Thymus (tissue), 11 donors: ENCODE data around the gene PIEZO1. TPM values are rescaled to one million over a fixed set of nuclear protein-coding genes. Genes with fewer than 3 reads are reported as not detected.

ENCODE experiments used
- DNase-seq, 9 donors: peaks; one replicate each; pipeline ENCODE4 v3.0.0-alpha.2; 2013; ENCODE audit warnings: low spot score in 9 of 9, low read depth in 6 of 9, missing footprints in 1 of 9
- H3K27ac ChIP-seq, 2 donors: one replicate each; pipeline ENCODE4 v1.5.1; 2013; ENCODE audit warnings: control low read depth in 1 of 2, low read depth in 1 of 2, low read length in 1 of 2, mild to moderate bottlenecking in 1 of 2, moderate library complexity in 1 of 2
- H3K27me3 ChIP-seq, 2 donors: one replicate each; pipeline ENCODE4 v1.5.1; 2013; ENCODE audit warnings: low read length in 1 of 2; ENCODE audit not compliant: control insufficient read depth in 2 of 2, insufficient read depth in 1 of 2
- H3K36me3 ChIP-seq, 2 donors: one replicate each; pipeline ENCODE4 v1.5.1; 2013; ENCODE audit warnings: low read length in 1 of 2, mild to moderate bottlenecking in 1 of 2, moderate library complexity in 1 of 2; ENCODE audit not compliant: control insufficient read depth in 2 of 2, insufficient read depth in 2 of 2
- H3K4me1 ChIP-seq, 2 donors: one replicate each; pipeline ENCODE4 v1.5.1; 2013; ENCODE audit warnings: low read length in 2 of 2; ENCODE audit not compliant: control insufficient read depth in 2 of 2, insufficient read depth in 2 of 2
- H3K4me3 ChIP-seq, 2 donors: one replicate each; pipeline ENCODE4 v1.5.1; 2013; ENCODE audit warnings: low read length in 2 of 2, control low read depth in 1 of 2, mild to moderate bottlenecking in 1 of 2
- H3K9me3 ChIP-seq, 2 donors: one replicate each; pipeline ENCODE4 v1.5.1; 2013; ENCODE audit warnings: low read length in 1 of 2, mild to moderate bottlenecking in 1 of 2; ENCODE audit not compliant: control insufficient read depth in 2 of 2, insufficient read depth in 1 of 2
- WGBS: extraction: QIAGEN DNeasy Blood & Tissue Kit; methylation state at CpG from one replicate; pipeline ENCODE4 v1.1.7; 2013; 5-methylcytosine and 5-hydroxymethylcytosine counted together
- polyA plus RNA-seq: library from polyadenylated mRNA; stranded (reverse); fragments of 200-250 nt; gene quantifications from one replicate; pipeline ENCODE4 v1.2.3, GENCODE V29; 2013
- total RNA-seq: library from RNA; stranded (reverse); fragments of 120-200 nt; gene quantifications from one replicate; pipeline ENCODE4 v1.2.4, GENCODE V29; 2013
- donor health status: healthy.

Gene PIEZO1
- total and polyA plus RNA-seq, 2 donors: 25.2 to 115 TPM

DNA sequence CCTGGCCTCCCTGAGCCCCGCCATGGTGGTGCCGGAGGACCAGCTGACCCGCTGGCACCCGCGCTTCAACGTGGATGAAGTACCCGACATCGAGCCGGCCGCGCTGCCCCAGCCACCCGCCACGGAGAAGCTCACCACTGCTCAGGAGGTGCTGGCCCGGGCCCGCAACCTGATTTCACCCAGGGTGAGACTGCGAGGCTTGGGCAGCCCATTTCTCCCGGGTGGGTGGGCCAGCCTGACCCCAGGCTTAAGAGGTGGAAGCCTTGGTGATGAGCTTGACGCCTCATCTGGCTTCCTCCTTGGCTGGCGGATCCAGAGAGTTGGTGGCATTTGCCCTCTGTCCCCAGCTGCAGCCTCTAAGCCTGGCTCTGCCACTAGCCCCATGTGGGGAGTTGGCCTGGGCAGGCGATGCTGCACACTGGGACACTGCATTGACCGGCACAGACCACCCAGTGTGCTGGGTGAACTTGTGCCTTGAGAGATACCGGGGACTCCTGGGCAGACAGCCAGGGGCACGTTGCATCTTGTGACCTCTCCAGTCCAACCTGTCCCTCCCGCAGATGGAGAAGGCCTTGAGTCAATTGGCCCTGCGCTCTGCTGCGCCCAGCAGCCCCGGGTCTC lies 21.6 kb upstream of the PIEZO1 start:
- WGBS: 97% methylated on average over 27 of the region's 27 CpGs
- DNase-seq: no peak

DNA sequence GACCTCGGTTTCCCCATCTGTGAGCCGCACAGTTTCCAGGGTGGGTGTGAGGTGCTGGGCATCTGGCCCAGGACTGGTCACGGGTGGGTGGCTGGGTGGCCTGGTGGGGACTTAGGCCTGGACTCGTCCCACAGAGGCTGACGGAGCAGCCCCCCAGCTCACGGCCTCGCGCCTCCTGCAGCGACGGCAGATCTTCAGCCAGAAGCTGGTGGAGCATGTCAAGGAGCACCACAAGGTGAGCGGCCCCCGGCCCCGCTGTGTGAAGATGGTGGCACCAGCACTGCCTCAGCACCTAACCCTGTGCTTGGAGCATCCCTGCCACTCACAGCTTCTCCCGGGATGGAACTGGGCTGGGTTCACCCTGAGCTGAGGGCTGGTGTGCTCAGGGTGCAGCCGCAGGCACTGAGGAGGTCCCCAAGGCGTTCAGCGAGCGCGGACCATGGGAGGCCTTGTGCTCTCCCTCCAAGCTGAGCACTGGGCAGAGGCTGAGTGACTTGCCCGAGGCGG lies 20.9 kb upstream of the PIEZO1 start:
- no peak for DNase-seq
- no peaks in the 10 kb centered on the region for H3K27me3 ChIP-seq
- H3K4me3 ChIP-seq: no peak overlapping the region
- no peak overlapping the region for H3K27ac ChIP-seq
- peaks cover 0 to 4% of the 10 kb centered on the region in 2 donors for H3K9me3 ChIP-seq
- 95% methylated on average over 21 of the region's 21 CpGs for WGBS
- peaks cover 25 to 52% of the 10 kb centered on the region in 2 donors for H3K4me1 ChIP-seq
- peaks cover 48 to 61% of the 10 kb centered on the region in 2 donors for H3K36me3 ChIP-seq

More for the DNA sequence above, 21.6 kb upstream of the PIEZO1 start:
- Histone ChIP-seq H3K4me3 (no peak overlapping the region), H3K27ac (no peak overlapping the region), H3K9me3 (peaks cover 0 to 4% of the 10 kb centered on the region in 2 donors), H3K27me3 (no peaks in the 10 kb centered on the region), H3K4me1 (peaks cover 25 to 48% of the 10 kb centered on the region in 2 donors), H3K36me3 (peaks cover 48 to 58% of the 10 kb centered on the region in 2 donors)

DNA sequence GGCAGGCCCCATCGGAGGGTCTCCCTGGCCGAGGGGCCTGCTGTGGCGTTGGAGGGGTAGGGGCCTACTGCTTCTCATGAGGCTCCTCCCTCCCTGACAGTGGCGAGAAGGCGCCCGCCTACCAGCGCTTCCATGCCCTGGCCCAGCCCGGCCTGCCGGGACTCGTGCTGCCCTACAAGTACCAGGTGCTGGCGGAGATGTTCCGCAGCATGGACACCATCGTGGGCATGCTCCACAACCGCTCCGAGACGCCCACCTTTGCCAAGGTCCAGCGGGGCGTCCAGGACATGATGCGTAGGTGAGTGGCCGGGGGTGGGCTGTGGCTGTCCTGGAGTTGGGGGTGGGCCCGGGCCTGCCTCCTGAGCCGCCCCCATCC lies 20.3 kb upstream of the PIEZO1 start:
- Histone ChIP-seq H3K9me3 (peaks cover 0 to 4% of the 10 kb centered on the region in 2 donors), H3K4me1 (peaks cover 20 to 52% of the 10 kb centered on the region in 2 donors), H3K27ac (no peak overlapping the region), H3K4me3 (peak overlapping the region in 1 of 2 donors; percentile 75), H3K27me3 (no peaks in the 10 kb centered on the region), H3K36me3 (peaks cover 48 to 61% of the 10 kb centered on the region in 2 donors)
- WGBS: 95% methylated on average over 22 of the region's 22 CpGs
- no peak for DNase-seq

- Histone ChIP-seq H3K27ac (peak overlapping the region in 1 of 2 donors; percentile 24), H3K4me1 (peaks cover 20 to 52% of the 10 kb centered on the region in 2 donors), H3K9me3 (peaks cover 0 to 4% of the 10 kb centered on the region in 2 donors), H3K36me3 (peaks cover 44 to 55% of the 10 kb centered on the region in 2 donors), H3K4me3 (peak overlapping the region; percentile 75 to 86), H3K27me3 (no peaks in the 10 kb centered on the region)
- 51% methylated on average over 39 of the region's 39 CpGs for WGBS
- DNase-seq: peak in 1 of 9 donors; percentile 6
These were observed 19.7 kb upstream of the PIEZO1 start for GRCh38 chr16:88804552-88805339.

- Histone ChIP-seq H3K4me3 (peak overlapping the region; percentile 75 to 86), H3K4me1 (peaks cover 25 to 53% of the 10 kb centered on the region in 2 donors), H3K27ac (peak overlapping the region in 1 of 2 donors; percentile 24), H3K36me3 (peaks cover 39 to 49% of the 10 kb centered on the region in 2 donors), H3K9me3 (peaks cover 0 to 10% of the 10 kb centered on the region in 2 donors), H3K27me3 (no peaks in the 10 kb centered on the region)
- 2% methylated on average over 16 of the region's 16 CpGs for WGBS
- peak in 1 of 9 donors; percentile 33 for DNase-seq
These were observed 19.1 kb upstream of the PIEZO1 start for GRCh38 chr16:88804173-88804551.

GRCh38 chr16:88803264-88803987 lies 18.4 kb upstream of the PIEZO1 start, which contains the start of gene CDT1:
Gene CDT1 (plus strand): TSS chr16:88803789. CDS start chr16:88803832, 43 bp downstream.
- DNase-seq: peak in 6 of 9 donors; percentile 68 to 92 (median 82)
- H3K4me1 ChIP-seq: peaks cover 30 to 60% of the 10 kb centered on the region in 2 donors

DNA sequence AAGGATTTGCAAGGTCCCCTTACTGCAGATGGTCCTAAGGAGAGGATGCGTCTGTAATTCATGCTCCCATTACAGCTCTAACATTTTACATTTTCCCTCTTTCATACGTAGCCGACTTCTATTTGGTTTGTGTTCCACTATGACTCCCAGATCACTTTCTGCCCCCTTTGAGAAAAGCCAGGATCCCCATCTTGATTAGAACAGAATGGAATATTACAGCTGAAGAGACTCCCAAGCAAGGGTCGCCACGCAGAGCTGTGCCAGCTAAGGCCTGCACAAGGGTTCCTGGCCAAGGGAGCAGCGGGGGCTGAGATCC lies 15.2 kb upstream of the PIEZO1 start:
- DNase-seq: no peak
- Histone ChIP-seq H3K4me3 (peak overlapping the region; percentile 43 to 48), H3K27me3 (no peaks in the 10 kb centered on the region), H3K36me3 (peaks cover 2 to 11% of the 10 kb centered on the region in 2 donors), H3K9me3 (peaks cover 0 to 14% of the 10 kb centered on the region in 2 donors), H3K4me1 (peaks cover 39 to 71% of the 10 kb centered on the region in 2 donors), H3K27ac (peak overlapping the region; percentile 93 to 97)
- 30% methylated on average over 6 of the region's 6 CpGs for WGBS

More at GRCh38 chr16:88803264-88803987, 18.4 kb upstream of the PIEZO1 start, which contains the start of gene CDT1:
- Histone ChIP-seq H3K27ac (peak within 1 kb of the TSS; percentile 93 to 97), H3K4me3 (peak within 1 kb of the TSS; percentile 75 to 86), H3K27me3 (no peaks in the 10 kb centered on the region), H3K9me3 (peaks cover 0 to 17% of the 10 kb centered on the region in 2 donors), H3K36me3 (peaks cover 31 to 43% of the 10 kb centered on the region in 2 donors)
- under 1% methylated on average over 97 of the region's 98 CpGs for WGBS

DNA sequence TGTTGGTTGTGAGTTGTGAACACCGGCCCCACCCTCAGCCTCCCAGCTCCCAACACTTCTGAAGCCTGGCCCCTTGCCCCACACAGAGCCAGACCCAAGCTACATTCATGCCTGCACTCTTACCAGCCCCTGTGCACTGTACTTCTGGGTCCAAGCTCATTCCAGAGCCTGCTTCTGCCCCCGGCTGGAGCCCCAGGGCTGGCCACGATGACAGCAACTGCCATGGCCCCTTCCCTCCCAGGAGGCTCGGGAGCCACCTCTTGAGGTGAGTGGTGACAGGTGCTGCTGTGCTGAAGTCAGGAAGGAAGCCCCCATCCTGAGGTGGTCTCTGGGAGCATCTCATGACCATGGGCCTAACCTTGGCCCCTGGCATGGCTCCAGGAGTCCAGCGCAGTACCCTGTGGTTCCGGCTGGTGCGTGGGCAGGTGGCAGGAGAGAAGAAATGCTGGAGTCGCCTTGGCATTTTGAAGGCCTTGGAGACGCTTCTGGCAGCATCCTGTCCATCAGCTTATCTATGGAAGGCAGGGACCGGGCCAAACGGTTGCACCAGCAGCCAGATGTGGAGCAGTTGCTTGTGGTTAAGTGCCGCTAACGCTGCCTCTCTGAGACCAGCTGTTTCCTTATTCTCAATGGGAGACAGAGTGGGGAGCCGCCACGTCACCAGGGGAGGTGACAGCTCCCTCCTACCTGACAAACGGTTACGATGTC lies 14.7 kb upstream of the PIEZO1 start:
- peak in 5 of 9 donors; percentile 84 to 94 (median 86) for DNase-seq
- Histone ChIP-seq H3K4me1 (peaks cover 38 to 71% of the 10 kb centered on the region in 2 donors), H3K36me3 (peaks cover 0 to 7% of the 10 kb centered on the region in 2 donors), H3K9me3 (peaks cover 0 to 14% of the 10 kb centered on the region in 2 donors), H3K27me3 (no peaks in the 10 kb centered on the region), H3K4me3 (peak overlapping the region; percentile 43 to 48), H3K27ac (peak overlapping the region; percentile 93 to 97)
- whole genome bisulfite sequencing: 10% methylated on average over 17 of the region's 17 CpGs
